ENCODE measurements around the gene LRMDA. TPM values are rescaled to one million over a fixed set of nuclear protein-coding genes. Genes with fewer than 3 reads are reported as not detected.

The LRMDA gene
- total and polyA plus RNA-seq, 2 donors (not counting 1 experiment from before 2014, with no cell fraction given), result 0.12 TPM; not detected in 1

GRCh38 chr10:76550806-76551205 lies 1119.4 kb downstream of the LRMDA start:
- Mint-ChIP-seq H3K27ac (no peak overlapping the region), H3K27me3 (no peaks in the 10 kb centered on the region), H3K9me3 (ENCODE audit: insufficient read depth) (no peaks in the 10 kb centered on the region), H3K4me1 (no peaks in the 10 kb centered on the region), H3K4me3 (no peak overlapping the region)
- H2AFZ ChIP-seq (ENCODE audit: insufficient read depth, low read depth, low read length, poor library complexity, severe bottlenecking), result no peak overlapping the region
- no peaks in the 10 kb centered on the region for H3K36me3 ChIP-seq (replicated peaks in 1 of 2; ENCODE audit: control extremely low read depth in 1 of 2, control insufficient read depth in 1 of 2, extremely low read depth in 1 of 2, insufficient read depth in 2 of 2, low read length in 1 of 2)
- H3K27me3 ChIP-seq (replicated peaks in 1 of 4; ENCODE audit: control extremely low read depth in 1 of 4, control insufficient read depth in 3 of 4, insufficient read depth in 4 of 4, low read length in 3 of 4), result no peaks in the 10 kb centered on the region
- POLR2A ChIA-PET, result no interaction called here
- H3K27ac ChIP-seq (ENCODE audit: low read length in 2 of 2), result no peak overlapping the region
- CTCF ChIA-PET, result no interaction called here
- H3K4me1 ChIP-seq (ENCODE audit: control insufficient read depth in 2 of 2, insufficient read depth in 2 of 2, low read length in 2 of 2), result no peaks in the 10 kb centered on the region
- H3K4me2 ChIP-seq (replicated peaks; ENCODE audit: low read depth, low read length, poor library complexity, severe bottlenecking), result no peak overlapping the region
- no CpG with 5 or more reads among the region's 1 CpG for WGBS (ENCODE audit: insufficient coverage)
- H3K9me3 ChIP-seq (ENCODE audit: control extremely low read depth in 1 of 3, control insufficient read depth in 2 of 3, insufficient read depth in 1 of 3, low read length in 2 of 3), result no peaks in the 10 kb centered on the region
- no peaks in the 10 kb centered on the region for H4K20me1 ChIP-seq (ENCODE audit: control insufficient read depth, insufficient read depth, low read length, poor library complexity, severe bottlenecking)
- no peak for DNase-seq
- H3K79me2 ChIP-seq (ENCODE audit: control insufficient read depth, insufficient read depth, low read length), result no peaks in the 10 kb centered on the region
- intact Hi-C loops (cut with micrococcal nuclease), result no loop called here
- no peak for ATAC-seq (ENCODE audit: low read depth)
- H3K9ac ChIP-seq (ENCODE audit: low read length), result no peak overlapping the region
- TF ChIP-seq, protein P1, sequence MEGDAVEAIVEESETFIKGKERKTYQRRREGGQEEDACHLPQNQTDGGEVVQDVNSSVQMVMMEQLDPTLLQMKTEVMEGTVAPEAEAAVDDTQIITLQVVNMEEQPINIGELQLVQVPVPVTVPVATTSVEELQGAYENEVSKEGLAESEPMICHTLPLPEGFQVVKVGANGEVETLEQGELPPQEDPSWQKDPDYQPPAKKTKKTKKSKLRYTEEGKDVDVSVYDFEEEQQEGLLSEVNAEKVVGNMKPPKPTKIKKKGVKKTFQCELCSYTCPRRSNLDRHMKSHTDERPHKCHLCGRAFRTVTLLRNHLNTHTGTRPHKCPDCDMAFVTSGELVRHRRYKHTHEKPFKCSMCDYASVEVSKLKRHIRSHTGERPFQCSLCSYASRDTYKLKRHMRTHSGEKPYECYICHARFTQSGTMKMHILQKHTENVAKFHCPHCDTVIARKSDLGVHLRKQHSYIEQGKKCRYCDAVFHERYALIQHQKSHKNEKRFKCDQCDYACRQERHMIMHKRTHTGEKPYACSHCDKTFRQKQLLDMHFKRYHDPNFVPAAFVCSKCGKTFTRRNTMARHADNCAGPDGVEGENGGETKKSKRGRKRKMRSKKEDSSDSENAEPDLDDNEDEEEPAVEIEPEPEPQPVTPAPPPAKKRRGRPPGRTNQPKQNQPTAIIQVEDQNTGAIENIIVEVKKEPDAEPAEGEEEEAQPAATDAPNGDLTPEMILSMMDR (IDR thresholded peaks at IDR 0.05), result no peak
- H3K4me3 ChIP-seq (ENCODE audit: control extremely low read depth in 1 of 5, extremely low read depth in 1 of 5, insufficient read depth in 1 of 5, low read depth in 2 of 5, low read length in 4 of 5), result no peak overlapping the region

DNA sequence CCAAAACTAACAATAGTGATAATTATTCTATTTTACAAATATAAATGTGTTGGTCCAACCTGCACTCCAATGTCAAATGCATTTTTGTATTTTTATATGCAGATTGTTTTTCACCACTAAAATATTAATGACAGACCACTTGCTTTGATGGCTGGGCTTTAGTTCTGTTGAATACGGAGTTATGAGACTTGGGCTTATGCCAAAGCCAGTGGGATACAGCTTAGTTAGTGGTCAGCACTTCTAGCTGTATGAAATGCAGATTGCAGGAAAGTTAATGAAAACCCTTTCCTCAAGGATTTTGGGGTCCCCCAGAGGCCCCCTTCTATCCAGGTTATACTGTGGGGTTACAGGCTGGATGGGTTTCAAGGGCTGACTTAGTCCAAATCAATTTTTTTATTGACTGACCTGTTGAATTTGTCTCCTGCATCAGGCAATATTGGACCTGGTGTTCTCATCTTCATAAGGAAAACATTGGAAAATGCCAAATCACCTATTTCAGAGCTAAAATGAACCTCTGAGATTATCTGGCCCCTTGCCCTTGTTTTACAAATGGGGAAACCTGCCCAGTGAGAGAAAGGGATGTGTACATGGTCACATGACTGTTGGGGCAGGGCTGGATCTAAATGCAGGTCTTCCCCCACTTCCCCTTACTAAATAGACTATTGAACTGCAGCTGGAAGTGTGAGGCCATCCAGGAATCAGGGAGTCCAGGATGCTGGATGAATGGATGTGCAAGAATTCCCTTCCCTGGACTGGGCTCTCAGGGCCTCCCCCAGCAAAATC lies 1120.9 kb downstream of the LRMDA start:
- no peaks in the 10 kb centered on the region for H3K4me1 Mint-ChIP-seq
- no peak overlapping the region for H3K27ac Mint-ChIP-seq
- H3K9me3 Mint-ChIP-seq (ENCODE audit: insufficient read depth), result no peaks in the 10 kb centered on the region
- Histone ChIP-seq H3K79me2 (ENCODE audit: control insufficient read depth, insufficient read depth, low read length) (no peaks in the 10 kb centered on the region), H3K4me1 (ENCODE audit: control insufficient read depth in 2 of 2, insufficient read depth in 2 of 2, low read length in 2 of 2) (no peaks in the 10 kb centered on the region), H3K9ac (ENCODE audit: low read length) (no peak overlapping the region), H3K27me3 (replicated peaks in 1 of 4; ENCODE audit: control extremely low read depth in 1 of 4, control insufficient read depth in 3 of 4, insufficient read depth in 4 of 4, low read length in 3 of 4) (no peaks in the 10 kb centered on the region), H3K4me2 (replicated peaks; ENCODE audit: low read depth, low read length, poor library complexity, severe bottlenecking) (no peak overlapping the region), H3K4me3 (ENCODE audit: control extremely low read depth in 1 of 5, extremely low read depth in 1 of 5, insufficient read depth in 1 of 5, low read depth in 2 of 5, low read length in 4 of 5) (no peak overlapping the region), H4K20me1 (ENCODE audit: control insufficient read depth, insufficient read depth, low read length, poor library complexity, severe bottlenecking) (no peaks in the 10 kb centered on the region), H3K9me3 (ENCODE audit: control extremely low read depth in 1 of 3, control insufficient read depth in 2 of 3, insufficient read depth in 1 of 3, low read length in 2 of 3) (no peaks in the 10 kb centered on the region), H2AFZ (ENCODE audit: insufficient read depth, low read depth, low read length, poor library complexity, severe bottlenecking) (no peak overlapping the region), H3K36me3 (replicated peaks in 1 of 2; ENCODE audit: control extremely low read depth in 1 of 2, control insufficient read depth in 1 of 2, extremely low read depth in 1 of 2, insufficient read depth in 2 of 2, low read length in 1 of 2) (no peaks in the 10 kb centered on the region), H3K27ac (ENCODE audit: low read length in 2 of 2) (no peak overlapping the region)
- no CpG with 5 or more reads among the region's 1 CpG for WGBS (ENCODE audit: insufficient coverage)
- H3K4me3 Mint-ChIP-seq, result no peak overlapping the region
- ChIA-PET POLR2A (no interaction called here), CTCF (no interaction called here)
- TF ChIP-seq, protein P1 (IDR thresholded peaks at IDR 0.05), result no peak
- TF ChIP-seq EZH2 (IDR thresholded peaks at IDR 0.05; ENCODE audit: borderline replicate concordance, insufficient read depth, low read depth, low read length, poor library complexity, severe bottlenecking), result no peak
- DNase-seq (no peak), ATAC-seq (ENCODE audit: low read depth) (no peak)
- intact Hi-C loops (cut with micrococcal nuclease), result no loop called here
- H3K27me3 Mint-ChIP-seq, result no peaks in the 10 kb centered on the region
